Omental fat pad (tissue), 4 donors: ENCODE measurements around the gene ANKRD44. TPM values are rescaled to one million over a fixed set of nuclear protein-coding genes. Genes with fewer than 3 reads are reported as not detected.
"Not testable (repeated sequence)": the region's sequence is repeated elsewhere in the genome, so short reads cannot be mapped to it uniquely, and the experiment has no call there.

Source experiments
- ATAC-seq: fragments of 150-250 bp; one replicate; pipeline ENCODE4 v1.9.1; 2016; ENCODE audit warnings: mild to moderate bottlenecking, moderate library complexity; ENCODE audit not compliant: low FRiP score
- DNase-seq: peaks from one replicate; pipeline ENCODE4 v3.0.0-alpha.2; 2019; ENCODE audit warnings: low spot score
- CTCF ChIP-seq, 3 donors: fragments of 450-650 bp; IDR thresholded peaks; one replicate each; pipeline ENCODE4 v1.5.1; 2016 to 2017; ENCODE audit warnings: antibody characterized with exemption in 3 of 3, mild to moderate bottlenecking in 3 of 3, moderate library complexity in 2 of 3
- total RNA-seq, 4 donors: library from RNA; depleted of rRNA; stranded (reverse); fragments of >200 nt; gene quantifications; one replicate each; pipeline ENCODE4 v1.1.0, GENCODE V29; 2016

The ANKRD44 gene
- total RNA-seq, 4 donors from 2014 or later: 18.4 to 56.3 (median 30.1) TPM

- peak in 2 of 3 donors; percentile 30 to 54 for TF ChIP-seq CTCF (IDR thresholded peaks at IDR 0.05)
- ATAC-seq (no peak), DNase-seq (no peak)
Observed at GRCh38 chr2:197011801-197012641, 298.6 kb downstream of the ANKRD44 start.

- no peak for ATAC-seq
- no peak for DNase-seq
- TF ChIP-seq CTCF (IDR thresholded peaks at IDR 0.05): no peak
Observed at GRCh38 chr2:197011021-197011417, 299.6 kb downstream of the ANKRD44 start.

GRCh38 chr2:197010200-197011020, 300.2 kb downstream of the ANKRD44 start:
- DNase-seq (no peak), ATAC-seq (no peak)
- no peak for TF ChIP-seq CTCF (IDR thresholded peaks at IDR 0.05)

- not testable (repeated sequence) for ATAC-seq, DNase-seq
Observed at GRCh38 chr2:197008741-197009341, 301.7 kb downstream of the ANKRD44 start.

GRCh38 chr2:197007716-197008628, 302.6 kb downstream of the ANKRD44 start:
- DNase-seq (no peak), ATAC-seq (no peak)
- no peak for TF ChIP-seq CTCF (IDR thresholded peaks at IDR 0.05)

- no peak for TF ChIP-seq CTCF (IDR thresholded peaks at IDR 0.05)
- DNase-seq (no peak), ATAC-seq (no peak)
Observed at GRCh38 chr2:197001921-197002320, 308.7 kb downstream of the ANKRD44 start.
